ENCODE measurements around the gene CSRNP2. TPM values are rescaled to one million over a fixed set of nuclear protein-coding genes. Genes with fewer than 3 reads are reported as not detected.

The CSRNP2 gene
- total RNA-seq = 40.5 to 49.6 TPM (median 48.3 TPM) in 3 replicates
- long read RNA-seq, full-length matches to known transcripts = 1 of 4 reads
- long read RNA-seq, partial matches to known transcripts = 0 of 4 reads
- long read RNA-seq, other reads (novel, unspliced or antisense) = 3 of 4 reads

- H3K9me3 Mint-ChIP-seq (ENCODE audit: low read depth) = no peaks in the 10 kb centered on the region
- H3K27ac Mint-ChIP-seq (ENCODE audit: unreplicated experiment) = peak within 1 kb of the TSS; percentile 97
- peaks cover 36% of the 10 kb centered on the region for H3K4me1 Mint-ChIP-seq (ENCODE audit: low read depth)
- H3K27me3 Mint-ChIP-seq (ENCODE audit: low read depth) = no peaks in the 10 kb centered on the region
- peak within 1 kb of the TSS; percentile 98 for H3K4me3 Mint-ChIP-seq (ENCODE audit: unreplicated experiment)
- DNase-seq (ENCODE audit: low spot score) = peak; percentile 98
- peak; percentile 53 for TF ChIP-seq CTCF (IDR thresholded peaks at IDR 0.05)
- H3K36me3 Mint-ChIP-seq (ENCODE audit: low read depth) = no peaks in the 10 kb centered on the region
Measured at GRCh38 chr12:51083126-51083833, at the start of gene CSRNP2. CSRNP2 (minus strand) TSS chr12:51083596; CDS start chr12:51076561, 7,035 bp downstream.

GRCh38 chr12:51132693-51133092, 49.3 kb upstream of the CSRNP2 start:
- DNase-seq (ENCODE audit: low spot score) = no peak
- H3K4me3 Mint-ChIP-seq (ENCODE audit: unreplicated experiment) = no peak overlapping the region
- no peak overlapping the region for H3K27ac Mint-ChIP-seq (ENCODE audit: unreplicated experiment)
- no peaks in the 10 kb centered on the region for H3K36me3 Mint-ChIP-seq (ENCODE audit: low read depth)
- H3K9me3 Mint-ChIP-seq (ENCODE audit: low read depth) = no peaks in the 10 kb centered on the region
- H3K27me3 Mint-ChIP-seq (ENCODE audit: low read depth) = no peaks in the 10 kb centered on the region
- TF ChIP-seq CTCF (IDR thresholded peaks at IDR 0.05) = no peak
- H3K4me1 Mint-ChIP-seq (ENCODE audit: low read depth) = peaks cover 6% of the 10 kb centered on the region

GRCh38 chr12:51131745-51132521, 48.5 kb upstream of the CSRNP2 start:
- H3K4me1 Mint-ChIP-seq (ENCODE audit: low read depth) = peaks cover 12% of the 10 kb centered on the region
- no peaks in the 10 kb centered on the region for H3K9me3 Mint-ChIP-seq (ENCODE audit: low read depth)
- H3K36me3 Mint-ChIP-seq (ENCODE audit: low read depth) = no peaks in the 10 kb centered on the region
- H3K27ac Mint-ChIP-seq (ENCODE audit: unreplicated experiment) = no peak overlapping the region
- no peaks in the 10 kb centered on the region for H3K27me3 Mint-ChIP-seq (ENCODE audit: low read depth)
- no peak overlapping the region for H3K4me3 Mint-ChIP-seq (ENCODE audit: unreplicated experiment)
- DNase-seq (ENCODE audit: low spot score) = no peak
- TF ChIP-seq CTCF (IDR thresholded peaks at IDR 0.05) = no peak

GRCh38 chr12:51128919-51129318, 45.5 kb upstream of the CSRNP2 start:
- no peak for DNase-seq (ENCODE audit: low spot score)
- Mint-ChIP-seq H3K27me3 (ENCODE audit: low read depth) (no peaks in the 10 kb centered on the region), H3K4me1 (ENCODE audit: low read depth) (peaks cover 18% of the 10 kb centered on the region), H3K27ac (ENCODE audit: unreplicated experiment) (no peak overlapping the region), H3K4me3 (ENCODE audit: unreplicated experiment) (no peak overlapping the region), H3K9me3 (ENCODE audit: low read depth) (no peaks in the 10 kb centered on the region), H3K36me3 (ENCODE audit: low read depth) (peaks cover 5% of the 10 kb centered on the region)
- TF ChIP-seq CTCF (IDR thresholded peaks at IDR 0.05) = no peak

GRCh38 chr12:51127050-51127729, 43.8 kb upstream of the CSRNP2 start:
- no peak for DNase-seq (ENCODE audit: low spot score)
- H3K27me3 Mint-ChIP-seq (ENCODE audit: low read depth) = no peaks in the 10 kb centered on the region
- no peaks in the 10 kb centered on the region for H3K9me3 Mint-ChIP-seq (ENCODE audit: low read depth)
- no peak overlapping the region for H3K4me3 Mint-ChIP-seq (ENCODE audit: unreplicated experiment)
- no peak for TF ChIP-seq CTCF (IDR thresholded peaks at IDR 0.05)
- H3K4me1 Mint-ChIP-seq (ENCODE audit: low read depth) = peaks cover 27% of the 10 kb centered on the region
- H3K36me3 Mint-ChIP-seq (ENCODE audit: low read depth) = peaks cover 5% of the 10 kb centered on the region
- H3K27ac Mint-ChIP-seq (ENCODE audit: unreplicated experiment) = peak overlapping the region; percentile 72

All from chondrocyte (in vitro differentiated cells).